ENCODE results near the gene MRPS18A. TPM values are rescaled to one million over a fixed set of nuclear protein-coding genes. Genes with fewer than 3 reads are reported as not detected.

Gene MRPS18A
- total and polyA plus RNA-seq, 2 experiments from 2014 or later, result 58.6 to 62.7 TPM

GRCh38 chr6:43722920-43723545, 35.4 kb upstream of the MRPS18A start (continued):
- TF ChIP-seq ZNF462 (CRISPR knock-in tag; IDR thresholded peaks at IDR 0.05) (no peak), CTCF (conservative IDR thresholded peaks at IDR 0.05; ENCODE audit: low read depth in 2 of 2) (no peak), STAT1 (IDR thresholded peaks at IDR 0.05; ENCODE audit: unreplicated experiment) (no peak), EZH2 (IDR thresholded peaks at IDR 0.05; ENCODE audit: low read depth, unreplicated experiment) (no peak), EZH2phosphoT487 (IDR thresholded peaks at IDR 0.05; ENCODE audit: unreplicated experiment) (no peak), ETS1 (IDR thresholded peaks at IDR 0.05) (no peak)

All from GM23338 (cell line).